ENCODE data around the gene PCARE. TPM values are rescaled to one million over a fixed set of nuclear protein-coding genes. Genes with fewer than 3 reads are reported as not detected.

PCARE gene
- not detected for total RNA-seq
- not detected for polyA plus RNA-seq

- Histone ChIP-seq H3K4me1 (ENCODE audit: control insufficient read depth, insufficient read depth, low read length, poor library complexity, severe bottlenecking) (no peaks in the 10 kb centered on the region), H3K27ac (ENCODE audit: insufficient read depth, low read length, poor library complexity, severe bottlenecking) (no peak within 1 kb of the TSS), H3K4me3 (ENCODE audit: low read depth, low read length) (no peak within 1 kb of the TSS), H3K27me3 (ENCODE audit: control insufficient read depth, insufficient read depth, low read length) (no peaks in the 10 kb centered on the region), H3K36me3 (ENCODE audit: control insufficient read depth, insufficient read depth, low read length) (no peaks in the 10 kb centered on the region), H3K9me3 (ENCODE audit: control insufficient read depth in 2 of 2, low read length in 2 of 2) (no peaks in the 10 kb centered on the region)
- Mint-ChIP-seq H3K4me3 (no peak within 1 kb of the TSS), H3K9me3 (peaks cover 0 to 10% (median 0%) of the 10 kb centered on the region in 7 donors), H3K4me1 (no peaks in the 10 kb centered on the region), H3K27ac (no peak within 1 kb of the TSS), H3K36me3 (no peaks in the 10 kb centered on the region), H3K27me3 (no peaks in the 10 kb centered on the region)
- ATAC-seq (ENCODE audit: low read depth in 2 of 2) (no peak), DNase-seq (no peak)
Observed at GRCh38 chr2:29074411-29074810, at the start of gene PCARE. TSS of gene PCARE (minus strand) at chr2:29074523. CDS start at chr2:29074261, 262 bp downstream.

- Mint-ChIP-seq H3K4me3 (no peak overlapping the region), H3K36me3 (peaks cover 52% of the 10 kb centered on the region), H3K4me1 (peaks cover 16 to 43% (median 36%) of the 10 kb centered on the region in 4 donors), H3K27ac (no peak overlapping the region), H3K9me3 (peaks cover 3 to 14% (median 5%) of the 10 kb centered on the region in 7 donors), H3K27me3 (no peaks in the 10 kb centered on the region)
- H3K27ac ChIP-seq (ENCODE audit: insufficient read depth, low read length, poor library complexity, severe bottlenecking) = no peak overlapping the region
- no peak overlapping the region for H3K4me3 ChIP-seq (ENCODE audit: low read depth, low read length)
- DNase-seq (no peak), ATAC-seq (ENCODE audit: low read depth in 2 of 2) (no peak)
- H3K36me3 ChIP-seq (ENCODE audit: control insufficient read depth, insufficient read depth, low read length) = peaks cover 35% of the 10 kb centered on the region
- peaks cover 15% of the 10 kb centered on the region in 2 experiments for H3K9me3 ChIP-seq (ENCODE audit: control insufficient read depth in 2 of 2, low read length in 2 of 2)
- H3K4me1 ChIP-seq (ENCODE audit: control insufficient read depth, insufficient read depth, low read length, poor library complexity, severe bottlenecking) = peaks cover 7% of the 10 kb centered on the region
- H3K27me3 ChIP-seq (ENCODE audit: control insufficient read depth, insufficient read depth, low read length) = no peaks in the 10 kb centered on the region
Observed at GRCh38 chr2:29123617-29124349, 49.5 kb upstream of the PCARE start.

GRCh38 chr2:29120846-29121245 lies 46.5 kb upstream of the PCARE start:
- Histone ChIP-seq H3K4me3 (ENCODE audit: low read depth, low read length) (no peak overlapping the region), H3K4me1 (ENCODE audit: control insufficient read depth, insufficient read depth, low read length, poor library complexity, severe bottlenecking) (peaks cover 21% of the 10 kb centered on the region), H3K9me3 (ENCODE audit: control insufficient read depth in 2 of 2, low read length in 2 of 2) (peaks cover 15% of the 10 kb centered on the region in 2 experiments), H3K27me3 (ENCODE audit: control insufficient read depth, insufficient read depth, low read length) (no peaks in the 10 kb centered on the region), H3K36me3 (ENCODE audit: control insufficient read depth, insufficient read depth, low read length) (peaks cover 29% of the 10 kb centered on the region), H3K27ac (ENCODE audit: insufficient read depth, low read length, poor library complexity, severe bottlenecking) (no peak overlapping the region)
- Mint-ChIP-seq H3K4me1 (peaks cover 20 to 55% (median 41%) of the 10 kb centered on the region in 4 donors), H3K27me3 (no peaks in the 10 kb centered on the region), H3K27ac (no peak overlapping the region), H3K9me3 (peaks cover 3 to 14% (median 5%) of the 10 kb centered on the region in 7 donors), H3K4me3 (no peak overlapping the region), H3K36me3 (peaks cover 39% of the 10 kb centered on the region)
- DNase-seq (no peak), ATAC-seq (ENCODE audit: low read depth in 2 of 2) (no peak)

- H3K4me1 Mint-ChIP-seq = peaks cover 19 to 56% (median 44%) of the 10 kb centered on the region in 4 donors
- H3K9me3 Mint-ChIP-seq = peaks cover 3 to 11% (median 5%) of the 10 kb centered on the region in 7 donors
- Histone ChIP-seq H3K9me3 (ENCODE audit: control insufficient read depth in 2 of 2, low read length in 2 of 2) (peaks cover 8 to 10% of the 10 kb centered on the region in 2 experiments), H3K27ac (ENCODE audit: insufficient read depth, low read length, poor library complexity, severe bottlenecking) (no peak overlapping the region), H3K4me1 (ENCODE audit: control insufficient read depth, insufficient read depth, low read length, poor library complexity, severe bottlenecking) (peaks cover 27% of the 10 kb centered on the region), H3K27me3 (ENCODE audit: control insufficient read depth, insufficient read depth, low read length) (no peaks in the 10 kb centered on the region), H3K4me3 (ENCODE audit: low read depth, low read length) (no peak overlapping the region), H3K36me3 (ENCODE audit: control insufficient read depth, insufficient read depth, low read length) (peaks cover 19% of the 10 kb centered on the region)
- H3K27ac Mint-ChIP-seq = no peak overlapping the region
- H3K27me3 Mint-ChIP-seq = no peaks in the 10 kb centered on the region
- H3K4me3 Mint-ChIP-seq = peak overlapping the region in 1 of 4 donors; percentile 15
- peaks cover 23% of the 10 kb centered on the region for H3K36me3 Mint-ChIP-seq
- ATAC-seq (ENCODE audit: low read depth in 2 of 2) = no peak
- DNase-seq = peak in 1 of 3 donors; percentile 58
Observed at GRCh38 chr2:29119211-29119610, 44.9 kb upstream of the PCARE start.

- ATAC-seq (ENCODE audit: low read depth in 2 of 2) (no peak), DNase-seq (no peak)
- Histone ChIP-seq H3K4me3 (ENCODE audit: low read depth, low read length) (peak overlapping the region; percentile 14), H3K4me1 (ENCODE audit: control insufficient read depth, insufficient read depth, low read length, poor library complexity, severe bottlenecking) (peaks cover 27% of the 10 kb centered on the region), H3K36me3 (ENCODE audit: control insufficient read depth, insufficient read depth, low read length) (peaks cover 6% of the 10 kb centered on the region), H3K27me3 (ENCODE audit: control insufficient read depth, insufficient read depth, low read length) (no peaks in the 10 kb centered on the region), H3K9me3 (ENCODE audit: control insufficient read depth in 2 of 2, low read length in 2 of 2) (no peaks in the 10 kb centered on the region), H3K27ac (ENCODE audit: insufficient read depth, low read length, poor library complexity, severe bottlenecking) (no peak overlapping the region)
- H3K9me3 Mint-ChIP-seq = peaks cover 0 to 1% (median 0%) of the 10 kb centered on the region in 7 donors
- peaks cover 17 to 58% (median 43%) of the 10 kb centered on the region in 4 donors for H3K4me1 Mint-ChIP-seq
- H3K27ac Mint-ChIP-seq = peak overlapping the region in 1 of 3 donors; percentile 97
- no peaks in the 10 kb centered on the region for H3K27me3 Mint-ChIP-seq
- H3K36me3 Mint-ChIP-seq = peaks cover 11% of the 10 kb centered on the region
- H3K4me3 Mint-ChIP-seq = peak overlapping the region; percentile 7 to 96 (median 60)
Observed at GRCh38 chr2:29117636-29118303, 43.4 kb upstream of the PCARE start.

- Mint-ChIP-seq H3K27me3 (peaks cover 4% of the 10 kb centered on the region), H3K4me3 (peak overlapping the region; percentile 92 to 96 (median 95)), H3K9me3 (no peaks in the 10 kb centered on the region), H3K27ac (peak overlapping the region; percentile 95 to 97 (median 97)), H3K36me3 (no peaks in the 10 kb centered on the region), H3K4me1 (peaks cover 17 to 61% (median 42%) of the 10 kb centered on the region in 4 donors)
- H3K9me3 ChIP-seq (ENCODE audit: control insufficient read depth in 2 of 2, low read length in 2 of 2) = no peaks in the 10 kb centered on the region
- peak overlapping the region; percentile 65 for H3K27ac ChIP-seq (ENCODE audit: insufficient read depth, low read length, poor library complexity, severe bottlenecking)
- H3K36me3 ChIP-seq (ENCODE audit: control insufficient read depth, insufficient read depth, low read length) = no peaks in the 10 kb centered on the region
- ATAC-seq (ENCODE audit: low read depth in 2 of 2) (peak; percentile 63 to 66), DNase-seq (peak; percentile 42 to 93 (median 75))
- peak overlapping the region; percentile 98 for H3K4me3 ChIP-seq (ENCODE audit: low read depth, low read length)
- H3K4me1 ChIP-seq (ENCODE audit: control insufficient read depth, insufficient read depth, low read length, poor library complexity, severe bottlenecking) = peaks cover 27% of the 10 kb centered on the region
- no peaks in the 10 kb centered on the region for H3K27me3 ChIP-seq (ENCODE audit: control insufficient read depth, insufficient read depth, low read length)
Observed at GRCh38 chr2:29115797-29116781, 41.8 kb upstream of the PCARE start.
